Measurements from ENCODE around the gene SPATA31D1.
"Not testable (repeated sequence)": the region's sequence is repeated elsewhere in the genome, so short reads cannot be mapped to it uniquely, and the experiment has no call there.

SPATA31D1 gene

GRCh38 chr9:81988472-81988871 is at the start of gene SPATA31D1:
TSS of gene SPATA31D1 (plus strand) at chr9:81988772. CDS start at chr9:81988819, 47 bp downstream.
- H3K9me3 ChIP-seq (ENCODE audit: control insufficient read depth in 5 of 5, low read length in 5 of 5); H3K27me3 ChIP-seq (ENCODE audit: control insufficient read depth in 5 of 5, insufficient read depth in 4 of 5, low read length in 5 of 5); H3K27ac ChIP-seq (ENCODE audit: low read depth, low read length); H3K9ac ChIP-seq (ENCODE audit: low read length in 5 of 5); H3K4me3 ChIP-seq (ENCODE audit: low read depth in 1 of 5, low read length in 5 of 5); H3K36me3 ChIP-seq (ENCODE audit: control insufficient read depth in 5 of 5, insufficient read depth in 5 of 5, low read length in 5 of 5); H3K4me1 ChIP-seq (ENCODE audit: control insufficient read depth in 5 of 5, insufficient read depth in 5 of 5, low read length in 5 of 5): not testable (repeated sequence)

- not testable (repeated sequence) for H3K27me3 ChIP-seq (ENCODE audit: control insufficient read depth in 5 of 5, insufficient read depth in 4 of 5, low read length in 5 of 5); H3K4me3 ChIP-seq (ENCODE audit: low read depth in 1 of 5, low read length in 5 of 5); H3K9me3 ChIP-seq (ENCODE audit: control insufficient read depth in 5 of 5, low read length in 5 of 5); H3K36me3 ChIP-seq (ENCODE audit: control insufficient read depth in 5 of 5, insufficient read depth in 5 of 5, low read length in 5 of 5); H3K27ac ChIP-seq (ENCODE audit: low read depth, low read length); H3K4me1 ChIP-seq (ENCODE audit: control insufficient read depth in 5 of 5, insufficient read depth in 5 of 5, low read length in 5 of 5); H3K9ac ChIP-seq (ENCODE audit: low read length in 5 of 5)
Measured at GRCh38 chr9:81943393-81943792, 45.2 kb upstream of the SPATA31D1 start, which contains the start of gene SPATA31D3. TSS of gene SPATA31D3 (plus strand) at chr9:81943500. CDS start at chr9:81943586, 86 bp downstream.

GRCh38 chr9:81948650-81949049 is 39.9 kb upstream of the SPATA31D1 start:
- not testable (repeated sequence) for H3K36me3 ChIP-seq (ENCODE audit: control insufficient read depth in 5 of 5, insufficient read depth in 5 of 5, low read length in 5 of 5); H3K9ac ChIP-seq (ENCODE audit: low read length in 5 of 5); H3K4me1 ChIP-seq (ENCODE audit: control insufficient read depth in 5 of 5, insufficient read depth in 5 of 5, low read length in 5 of 5); H3K27me3 ChIP-seq (ENCODE audit: control insufficient read depth in 5 of 5, insufficient read depth in 4 of 5, low read length in 5 of 5); H3K9me3 ChIP-seq (ENCODE audit: control insufficient read depth in 5 of 5, low read length in 5 of 5); H3K27ac ChIP-seq (ENCODE audit: low read depth, low read length); H3K4me3 ChIP-seq (ENCODE audit: low read depth in 1 of 5, low read length in 5 of 5)

GRCh38 chr9:81953096-81953495 is 35.5 kb upstream of the SPATA31D1 start:
- H3K4me3 ChIP-seq (ENCODE audit: low read depth in 1 of 5, low read length in 5 of 5), result no peak overlapping the region
- H3K27me3 ChIP-seq (ENCODE audit: control insufficient read depth in 5 of 5, insufficient read depth in 4 of 5, low read length in 5 of 5), result peaks cover 0 to 3% (median 0%) of the 10 kb centered on the region in 5 donors
- H3K9me3 ChIP-seq (ENCODE audit: control insufficient read depth in 5 of 5, low read length in 5 of 5), result peaks cover 0 to 16% (median 10%) of the 10 kb centered on the region in 5 donors
- no peaks in the 10 kb centered on the region for H3K36me3 ChIP-seq (ENCODE audit: control insufficient read depth in 5 of 5, insufficient read depth in 5 of 5, low read length in 5 of 5)
- no peak overlapping the region for H3K9ac ChIP-seq (ENCODE audit: low read length in 5 of 5)
- H3K4me1 ChIP-seq (ENCODE audit: control insufficient read depth in 5 of 5, insufficient read depth in 5 of 5, low read length in 5 of 5), result no peaks in the 10 kb centered on the region
- H3K27ac ChIP-seq (ENCODE audit: low read depth, low read length), result no peak overlapping the region

- Histone ChIP-seq H3K4me1 (ENCODE audit: control insufficient read depth in 5 of 5, insufficient read depth in 5 of 5, low read length in 5 of 5) (no peaks in the 10 kb centered on the region), H3K27ac (ENCODE audit: low read depth, low read length) (no peak overlapping the region)
Measured at GRCh38 chr9:81955625-81956024, 32.9 kb upstream of the SPATA31D1 start.

GRCh38 chr9:81964218-81965171 is 24.1 kb upstream of the SPATA31D1 start:
- Histone ChIP-seq H3K9me3 (ENCODE audit: control insufficient read depth in 5 of 5, low read length in 5 of 5) (peaks cover 0 to 3% (median 0%) of the 10 kb centered on the region in 5 donors), H3K4me1 (ENCODE audit: control insufficient read depth in 5 of 5, insufficient read depth in 5 of 5, low read length in 5 of 5) (no peaks in the 10 kb centered on the region), H3K4me3 (ENCODE audit: low read depth in 1 of 5, low read length in 5 of 5) (no peak overlapping the region), H3K27ac (ENCODE audit: low read depth, low read length) (no peak overlapping the region), H3K27me3 (ENCODE audit: control insufficient read depth in 5 of 5, insufficient read depth in 4 of 5, low read length in 5 of 5) (no peaks in the 10 kb centered on the region), H3K9ac (ENCODE audit: low read length in 5 of 5) (no peak overlapping the region), H3K36me3 (ENCODE audit: control insufficient read depth in 5 of 5, insufficient read depth in 5 of 5, low read length in 5 of 5) (no peaks in the 10 kb centered on the region)

More at GRCh38 chr9:81955625-81956024, 32.9 kb upstream of the SPATA31D1 start:
- Histone ChIP-seq H3K36me3 (ENCODE audit: control insufficient read depth in 5 of 5, insufficient read depth in 5 of 5, low read length in 5 of 5) (no peaks in the 10 kb centered on the region), H3K27me3 (ENCODE audit: control insufficient read depth in 5 of 5, insufficient read depth in 4 of 5, low read length in 5 of 5) (no peaks in the 10 kb centered on the region), H3K4me3 (ENCODE audit: low read depth in 1 of 5, low read length in 5 of 5) (no peak overlapping the region), H3K9ac (ENCODE audit: low read length in 5 of 5) (no peak overlapping the region), H3K9me3 (ENCODE audit: control insufficient read depth in 5 of 5, low read length in 5 of 5) (peaks cover 0 to 16% (median 10%) of the 10 kb centered on the region in 5 donors)

- no peaks in the 10 kb centered on the region for H3K4me1 ChIP-seq (ENCODE audit: control insufficient read depth in 5 of 5, insufficient read depth in 5 of 5, low read length in 5 of 5)
- H3K27ac ChIP-seq (ENCODE audit: low read depth, low read length), result no peak overlapping the region
- no peaks in the 10 kb centered on the region for H3K36me3 ChIP-seq (ENCODE audit: control insufficient read depth in 5 of 5, insufficient read depth in 5 of 5, low read length in 5 of 5)
- H3K4me3 ChIP-seq (ENCODE audit: low read depth in 1 of 5, low read length in 5 of 5), result no peak overlapping the region
- peaks cover 0 to 3% (median 0%) of the 10 kb centered on the region in 5 donors for H3K9me3 ChIP-seq (ENCODE audit: control insufficient read depth in 5 of 5, low read length in 5 of 5)
- no peaks in the 10 kb centered on the region for H3K27me3 ChIP-seq (ENCODE audit: control insufficient read depth in 5 of 5, insufficient read depth in 4 of 5, low read length in 5 of 5)
- H3K9ac ChIP-seq (ENCODE audit: low read length in 5 of 5), result no peak overlapping the region
Measured at GRCh38 chr9:81968026-81968425, 20.5 kb upstream of the SPATA31D1 start.

GRCh38 chr9:81969971-81970370 is 18.6 kb upstream of the SPATA31D1 start:
- no peaks in the 10 kb centered on the region for H3K36me3 ChIP-seq (ENCODE audit: control insufficient read depth in 5 of 5, insufficient read depth in 5 of 5, low read length in 5 of 5)
- peaks cover 0 to 9% (median 3%) of the 10 kb centered on the region in 5 donors for H3K9me3 ChIP-seq (ENCODE audit: control insufficient read depth in 5 of 5, low read length in 5 of 5)
- no peaks in the 10 kb centered on the region for H3K27me3 ChIP-seq (ENCODE audit: control insufficient read depth in 5 of 5, insufficient read depth in 4 of 5, low read length in 5 of 5)
- no peak overlapping the region for H3K9ac ChIP-seq (ENCODE audit: low read length in 5 of 5)
- H3K4me3 ChIP-seq (ENCODE audit: low read depth in 1 of 5, low read length in 5 of 5), result no peak overlapping the region
- no peak overlapping the region for H3K27ac ChIP-seq (ENCODE audit: low read depth, low read length)
- no peaks in the 10 kb centered on the region for H3K4me1 ChIP-seq (ENCODE audit: control insufficient read depth in 5 of 5, insufficient read depth in 5 of 5, low read length in 5 of 5)

GRCh38 chr9:81971727-81972126 is 16.8 kb upstream of the SPATA31D1 start:
- H3K27ac ChIP-seq (ENCODE audit: low read depth, low read length), result no peak overlapping the region
- no peaks in the 10 kb centered on the region for H3K27me3 ChIP-seq (ENCODE audit: control insufficient read depth in 5 of 5, insufficient read depth in 4 of 5, low read length in 5 of 5)
- H3K36me3 ChIP-seq (ENCODE audit: control insufficient read depth in 5 of 5, insufficient read depth in 5 of 5, low read length in 5 of 5), result no peaks in the 10 kb centered on the region
- no peaks in the 10 kb centered on the region for H3K4me1 ChIP-seq (ENCODE audit: control insufficient read depth in 5 of 5, insufficient read depth in 5 of 5, low read length in 5 of 5)
- no peak overlapping the region for H3K4me3 ChIP-seq (ENCODE audit: low read depth in 1 of 5, low read length in 5 of 5)
- H3K9ac ChIP-seq (ENCODE audit: low read length in 5 of 5), result no peak overlapping the region
- peaks cover 0 to 9% (median 3%) of the 10 kb centered on the region in 5 donors for H3K9me3 ChIP-seq (ENCODE audit: control insufficient read depth in 5 of 5, low read length in 5 of 5)

GRCh38 chr9:81974764-81975163 is 13.8 kb upstream of the SPATA31D1 start:
- Histone ChIP-seq H3K9me3 (ENCODE audit: control insufficient read depth in 5 of 5, low read length in 5 of 5) (peaks cover 0 to 9% (median 3%) of the 10 kb centered on the region in 5 donors), H3K36me3 (ENCODE audit: control insufficient read depth in 5 of 5, insufficient read depth in 5 of 5, low read length in 5 of 5) (no peaks in the 10 kb centered on the region), H3K4me1 (ENCODE audit: control insufficient read depth in 5 of 5, insufficient read depth in 5 of 5, low read length in 5 of 5) (no peaks in the 10 kb centered on the region), H3K27me3 (ENCODE audit: control insufficient read depth in 5 of 5, insufficient read depth in 4 of 5, low read length in 5 of 5) (no peaks in the 10 kb centered on the region), H3K9ac (ENCODE audit: low read length in 5 of 5) (no peak overlapping the region), H3K27ac (ENCODE audit: low read depth, low read length) (no peak overlapping the region), H3K4me3 (ENCODE audit: low read depth in 1 of 5, low read length in 5 of 5) (no peak overlapping the region)

Measured in subcutaneous abdominal adipose tissue (tissue), 5 donors.